H1 (cell line): Measurements from ENCODE around the gene ITGB1BP1. TPM values are rescaled to one million over a fixed set of nuclear protein-coding genes. Genes with fewer than 3 reads are reported as not detected.

ENCODE experiments used
- CTCF ChIA-PET: fragments of 300-600 bp; sonication (Branson Sonifier 250); formaldehyde crosslinking; loops from one replicate; lab custom pipeline; 2021; ENCODE audit not compliant: partially characterized antibody; lab: Charles Lee
- POLR2A ChIA-PET: fragments of 300-600 bp; sonication (Branson Sonifier 250); formaldehyde crosslinking; loops from one replicate; lab custom pipeline; 2021; ENCODE audit warnings: inconsistent platforms; ENCODE audit not compliant: partially characterized antibody; lab: Charles Lee
- DNase-seq, 2 experiments: peaks; one replicate each; pipeline versions ENCODE4 v3.0.0 to v3.0.0-alpha.2; 2010 to 2022; ENCODE audit warnings: low spot score in 2 of 2, low read depth in 1 of 2, mixed read lengths in 1 of 2
- FAIRE-seq: peaks from 2 replicates; lab custom pipeline; 2011; peaks lifted over from hg19 to GRCh38; lab: Jason Lieb, UNC
- H2AFZ ChIP-seq: 2 replicates; pipeline ENCODE4 v1.8.1; 2012; ENCODE audit warnings: low read length, inconsistent platforms
- H2AK5ac ChIP-seq: 2 replicates; pipeline ENCODE4 v1.6.1; 2013; ENCODE audit warnings: low read depth, low read length
- H2BK120ac ChIP-seq: replicated peaks from 2 replicates; pipeline ENCODE3; 2013; ENCODE audit warnings: low read depth, low read length, inconsistent platforms
- H2BK12ac ChIP-seq: 2 replicates; pipeline ENCODE4 v1.6.1; 2013; ENCODE audit warnings: low read depth, low read length
- H2BK15ac ChIP-seq: 2 replicates; pipeline ENCODE4 v1.6.1; 2013; ENCODE audit warnings: low read length
- H2BK20ac ChIP-seq: 2 replicates; pipeline ENCODE4 v1.6.1; 2013; ENCODE audit warnings: low read length
- H2BK5ac ChIP-seq: 2 replicates; pipeline ENCODE4 v1.6.1; 2013; ENCODE audit warnings: low read depth, low read length
- H3K14ac ChIP-seq: 2 replicates; pipeline ENCODE4 v1.6.1; 2013; ENCODE audit warnings: inconsistent platforms; ENCODE audit not compliant: insufficient read length
- H3K18ac ChIP-seq: 2 replicates; pipeline ENCODE4 v1.6.1; 2013; ENCODE audit warnings: low read length; ENCODE audit errors: extremely low read depth
- H3K23ac ChIP-seq: 2 replicates; pipeline ENCODE4 v1.6.1; 2013; ENCODE audit warnings: inconsistent platforms; ENCODE audit not compliant: insufficient read length
- H3K23me2 ChIP-seq: 2 replicates; pipeline ENCODE4 v1.6.1; 2013; ENCODE audit warnings: low read depth, low read length
- H3K27ac ChIP-seq: 2 replicates; pipeline ENCODE4 v1.6.1; 2011; ENCODE audit warnings: low read depth, low read length, inconsistent platforms
- H3K27me3 ChIP-seq, 4 experiments: replicated peaks in 1 of 4; 1 replicate in 1 of 4; 2 replicates in 3 of 4; pipeline versions ENCODE4 v1.6.1 to v1.8.1; 2011 to 2013; ENCODE audit warnings: low read length in 3 of 4, mild to moderate bottlenecking in 3 of 4, inconsistent platforms in 2 of 4, mixed read lengths in 2 of 4, moderate library complexity in 1 of 4; ENCODE audit not compliant: control insufficient read depth in 3 of 4, insufficient read depth in 3 of 4; ENCODE audit errors: extremely low read depth in 1 of 4
- H3K36me3 ChIP-seq, 4 experiments: 2 replicates each; pipeline versions ENCODE4 v1.6.1 to v1.8.1; 2011 to 2013; ENCODE audit warnings: mild to moderate bottlenecking in 4 of 4, low read length in 3 of 4, moderate library complexity in 2 of 4, control low read depth in 1 of 4, inconsistent platforms in 1 of 4; ENCODE audit not compliant: insufficient read depth in 4 of 4, control insufficient read depth in 2 of 4
- H3K4ac ChIP-seq: replicated peaks from 2 replicates; pipeline ENCODE3; 2013; ENCODE audit warnings: low read length, low read depth, mixed read lengths, inconsistent platforms; ENCODE audit not compliant: insufficient read length
- H3K4me1 ChIP-seq, 4 experiments: replicated peaks in 1 of 4; 1 replicate in 1 of 4; 2 replicates in 3 of 4; pipeline versions ENCODE4 v1.6.1 to v1.8.1; 2011 to 2013; ENCODE audit warnings: low read length in 3 of 4, inconsistent platforms in 2 of 4, mixed read lengths in 1 of 4; ENCODE audit not compliant: insufficient read depth in 4 of 4, control insufficient read depth in 3 of 4
- H3K4me2 ChIP-seq, 2 experiments: 2 replicates each; pipeline versions ENCODE4 v1.6.1 to v1.8.1; 2011 to 2013; ENCODE audit warnings: low read depth in 2 of 2, low read length in 2 of 2, control low read depth in 1 of 2, inconsistent platforms in 1 of 2, mild to moderate bottlenecking in 1 of 2; ENCODE audit not compliant: insufficient read depth in 1 of 2
- H3K4me3 ChIP-seq, 4 experiments: fragments of 200-600, 300-600 bp in 1 of 4; sonication (generic), shearing (Covaris generic), sonication (Bioruptor Twin) in 1 of 4; 2 replicates each; pipeline versions ENCODE4 v1.5.1 to v1.8.1; 2011 to 2016; ENCODE audit warnings: low read length in 4 of 4, low read depth in 3 of 4, control low read depth in 2 of 4, inconsistent platforms in 2 of 4, mild to moderate bottlenecking in 2 of 4, mixed read lengths in 1 of 4, moderate library complexity in 1 of 4; ENCODE audit not compliant: insufficient read depth in 2 of 4; ENCODE audit errors: extremely low read depth in 1 of 4
- H3K56ac ChIP-seq: replicated peaks from 2 replicates; pipeline ENCODE3; 2013; ENCODE audit warnings: low read depth, mild to moderate bottlenecking, mixed read lengths, low read length, inconsistent platforms; ENCODE audit not compliant: insufficient read length
- H3K79me1 ChIP-seq: 2 replicates; pipeline ENCODE4 v1.6.1; 2013; ENCODE audit warnings: low read depth, low read length, control low read depth
- H3K79me2 ChIP-seq, 2 experiments: 2 replicates each; pipeline versions ENCODE4 v1.6.1 to v1.8.1; 2012 to 2013; ENCODE audit warnings: low read length in 2 of 2, mild to moderate bottlenecking in 2 of 2, inconsistent platforms in 1 of 2; ENCODE audit not compliant: insufficient read depth in 2 of 2, control insufficient read depth in 1 of 2
- H3K9ac ChIP-seq, 4 experiments: replicated peaks in 1 of 4; 1 replicate in 1 of 4; 2 replicates in 3 of 4; pipeline versions ENCODE4 v1.6.1 to v1.8.1; 2011 to 2013; ENCODE audit warnings: low read depth in 3 of 4, low read length in 3 of 4, control low read depth in 2 of 4, mild to moderate bottlenecking in 2 of 4, moderate library complexity in 2 of 4, inconsistent platforms in 1 of 4; ENCODE audit errors: extremely low read depth in 1 of 4
- H3K9me3 ChIP-seq, 2 experiments: 2 replicates each; pipeline versions ENCODE4 v1.6.1 to v1.8.1; 2012 to 2013; ENCODE audit warnings: mild to moderate bottlenecking in 2 of 2, moderate library complexity in 2 of 2, control low read depth in 1 of 2, inconsistent platforms in 1 of 2, low read depth in 1 of 2, low read length in 1 of 2, mixed read lengths in 1 of 2; ENCODE audit not compliant: insufficient read depth in 2 of 2
- H4K20me1 ChIP-seq, 2 experiments: replicated peaks in 1 of 2; 2 replicates each; pipeline versions ENCODE3 to v1.8.1; 2011 to 2013; ENCODE audit warnings: inconsistent platforms in 2 of 2, low read length in 2 of 2, mild to moderate bottlenecking in 1 of 2; ENCODE audit not compliant: insufficient read depth in 2 of 2, control insufficient read depth in 1 of 2
- H4K5ac ChIP-seq: 2 replicates; pipeline ENCODE4 v1.6.1; 2013; ENCODE audit warnings: low read length, low read depth, mixed read lengths, inconsistent platforms; ENCODE audit not compliant: insufficient read length
- H4K8ac ChIP-seq: 2 replicates; pipeline ENCODE4 v1.8.0; 2013; ENCODE audit warnings: mild to moderate bottlenecking, moderate library complexity, low read length, inconsistent platforms; ENCODE audit not compliant: insufficient read depth; ENCODE audit errors: extremely low read depth
- H4K91ac ChIP-seq: replicated peaks from 2 replicates; pipeline ENCODE3; 2013; ENCODE audit warnings: low read length, mixed read lengths, inconsistent platforms; ENCODE audit not compliant: insufficient read length
- EGR1 ChIP-seq: IDR thresholded peaks from 2 replicates; pipeline ENCODE4 v1.6.1; 2011; ENCODE audit warnings: low read depth, low read length, borderline replicate concordance
- GABPA ChIP-seq: IDR thresholded peaks from 2 replicates; pipeline ENCODE4 v1.6.1; 2011; ENCODE audit warnings: mild to moderate bottlenecking, low read length, moderate library complexity, borderline replicate concordance; ENCODE audit not compliant: insufficient read depth
- MAFK ChIP-seq: IDR thresholded peaks from 2 replicates; pipeline ENCODE4 v1.6.1; 2012; ENCODE audit warnings: low read depth, mild to moderate bottlenecking, improper control_type of control experiment, low read length
- WGBS, 2 experiments: shearing (Covaris generic) in 1 of 2; methylation state at CpG; one replicate each; pipeline versions ENCODE4 v1.1.6 to v1.1.7; 2013 to 2015; ENCODE audit warnings: low lambda C conversion rate in 2 of 2, mixed read lengths in 2 of 2, inconsistent platforms in 1 of 2, low coverage in 1 of 2, missing lambda C conversion rate in 1 of 2; ENCODE audit not compliant: insufficient replicate concordance in 2 of 2, insufficient coverage in 1 of 2, insufficient read length in 1 of 2; ENCODE audit errors: extremely low coverage in 1 of 2, missing lambda C conversion rate in 1 of 2; 5-methylcytosine and 5-hydroxymethylcytosine counted together
- polyA plus RNA-seq, 7 experiments: library from polyadenylated mRNA; depleted of rRNA in 3 of 7; stranded (reverse) in 5 of 7; unstranded in 2 of 7; fragments of >200 nt in 5 of 7; fragments of 200-250 nt in 2 of 7; gene quantifications; 1 replicate in 5 of 7; 2 replicates in 1 of 7; 4 replicates in 1 of 7; pipeline versions ENCODE4 v1.2.1 to v1.2.3, GENCODE V29; 2011 to 2013; ENCODE audit warnings: missing spikeins in 2 of 7, mixed read lengths in 2 of 7
- total RNA-seq: library from RNA; stranded (reverse); fragmentation: NEBNext Ultra II Directional; extraction: Animal tissue kit (Norgen Biotek cat#: 25700); gene quantifications from 2 replicates; pipeline ENCODE4 v1.2.1, GENCODE V29; 2021

ITGB1BP1 gene
- total and polyA plus RNA-seq, 2 of the 8 experiments (the other 6 are each of a cell fraction or from before 2014, with no cell fraction given): 16.1 to 45.4 TPM

DNA sequence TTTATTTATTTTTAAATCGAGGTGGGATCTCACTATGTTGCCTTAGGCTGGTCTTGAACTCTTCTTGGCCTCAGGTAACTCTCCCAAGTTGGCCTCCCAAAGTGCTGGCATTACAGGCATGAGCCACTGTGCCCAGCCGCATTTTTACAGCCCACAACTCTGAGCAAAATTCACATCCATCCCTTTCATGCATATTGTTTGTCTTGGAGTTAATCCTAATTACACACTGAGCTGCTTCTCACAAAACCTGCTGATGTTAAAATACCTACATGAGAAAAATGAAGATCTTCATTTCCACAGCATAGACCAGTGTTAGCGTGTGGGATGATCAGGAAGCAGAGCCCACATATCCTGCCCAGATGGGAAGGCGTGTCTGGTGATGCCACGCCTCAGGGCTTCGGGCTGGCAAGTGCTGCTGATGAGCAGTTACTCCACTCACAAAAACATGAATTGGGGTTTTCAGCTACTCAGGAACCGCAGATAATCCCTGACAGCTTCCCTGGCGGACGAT is 14.6 kb downstream of the ITGB1BP1 start:
- no peaks in the 10 kb centered on the region for H3K79me1 ChIP-seq
- no peak overlapping the region for H3K4ac ChIP-seq
- H2AK5ac ChIP-seq: no peak overlapping the region
- no peak overlapping the region for H3K4me3 ChIP-seq
- H4K8ac ChIP-seq: peak overlapping the region; percentile 12; the same call in 1 of the 2 replicates
- H3K4me2 ChIP-seq: no peak overlapping the region
- H3K27ac ChIP-seq: no peak overlapping the region
- H3K9ac ChIP-seq: no peak overlapping the region
- no peaks in the 10 kb centered on the region for H3K27me3 ChIP-seq
- no peak overlapping the region for H3K18ac ChIP-seq
- CTCF ChIA-PET: interaction anchor here (0.6 to 1.1 kb wide), 2 partner anchors 33 to 269 kb away, joined by 3 to 4 read pairs; no protein-coding TSS in a partner anchor
- no peak overlapping the region for H2BK20ac ChIP-seq
- H2BK120ac ChIP-seq: no peak overlapping the region
- no peak overlapping the region for H3K56ac ChIP-seq
- H3K36me3 ChIP-seq: peaks cover 0 to 3% (median 0%) of the 10 kb centered on the region in 4 experiments; a peak in 2 of 8 replicates
- 93% methylated on average over 9 of the region's 9 CpGs; no CpG with 5 or more reads in 1 of the 2 experiments for WGBS, 2 experiments
- no peaks in the 10 kb centered on the region for H4K20me1 ChIP-seq
- H4K91ac ChIP-seq: no peak overlapping the region
- H3K23me2 ChIP-seq: no peaks in the 10 kb centered on the region
- POLR2A ChIA-PET: interaction anchor here (1.3 kb wide), 1 partner anchor 14 kb away, joined by 4 read pairs; the partner anchor contains the start of gene ITGB1BP1
- no peak overlapping the region for H3K23ac ChIP-seq
- H2AFZ ChIP-seq: no peak overlapping the region
- H4K5ac ChIP-seq: no peak overlapping the region
- H2BK15ac ChIP-seq: no peak overlapping the region
- FAIRE-seq (no peak), DNase-seq (no peak)
- H2BK5ac ChIP-seq: no peak overlapping the region
- H3K79me2 ChIP-seq: no peaks in the 10 kb centered on the region
- no peaks in the 10 kb centered on the region for H3K9me3 ChIP-seq
- TF ChIP-seq GABPA (no peak), EGR1 (no peak), MAFK (no peak)
- no peak overlapping the region for H2BK12ac ChIP-seq
- no peak overlapping the region for H3K14ac ChIP-seq
- no peaks in the 10 kb centered on the region for H3K4me1 ChIP-seq
